ENCODE results near the gene IRF3. TPM values are rescaled to one million over a fixed set of nuclear protein-coding genes. Genes with fewer than 3 reads are reported as not detected.

Gene IRF3
- total and polyA plus RNA-seq, 10 of the 15 experiments (the other 5 are each of a cell fraction or from before 2014, with no cell fraction given) = 5.5 to 110 (median 63.4) TPM

GRCh38 chr19:49653466-49653806 lies 12.2 kb downstream of the IRF3 start:
- peaks cover 0 to 26% of the 10 kb centered on the region in 2 experiments; a peak in 3 of 4 replicates for H3K36me3 ChIP-seq (ENCODE audit: control insufficient read depth in 2 of 2, insufficient read depth in 2 of 2, low read length in 1 of 2)
- no peak overlapping the region for H3K27ac ChIP-seq (ENCODE audit: control insufficient read depth, insufficient read depth)
- H4K20me1 ChIP-seq (ENCODE audit: control insufficient read depth, insufficient read depth) = no peaks in the 10 kb centered on the region
- no peak overlapping the region for H2AFZ ChIP-seq (ENCODE audit: control insufficient read depth, low read depth, low read length)
- ChIA-PET RAD21 (ENCODE audit: unreplicated experiment) (no interaction called here), POLR2A (no interaction called here), CTCF (no interaction called here), SMC1A (ENCODE audit: uncharacterized antibody, unreplicated experiment) (no interaction called here)
- DNase-seq (ENCODE audit: low read depth, low spot score) = no peak
- 94% methylated on average over 13 of the region's 13 CpGs for WGBS (ENCODE audit: insufficient coverage, insufficient replicate concordance, low lambda C conversion rate, missing lambda C conversion rate)
- no peaks in the 10 kb centered on the region for H3K4me1 ChIP-seq (ENCODE audit: control insufficient read depth, insufficient read depth, low read length)
- TF ChIP-seq SMAD1 (IDR thresholded peaks at IDR 0.05; ENCODE audit: low read depth, partially characterized antibody) (no peak), HDAC2 (IDR thresholded peaks at IDR 0.05) (no peak), ZNF274 (IDR thresholded peaks at IDR 0.05; ENCODE audit: insufficient read depth, insufficient read length) (no peak), BHLHE40 (IDR thresholded peaks at IDR 0.05; ENCODE audit: borderline replicate concordance in 1 of 2, low read depth in 2 of 2, low read length in 1 of 2) (no peak), ZNF622 (IDR thresholded peaks at IDR 0.05) (no peak), ETV6 (conservative IDR thresholded peaks at IDR 0.05 in 1 of 2, IDR thresholded peaks at IDR 0.05 in 1 of 2; ENCODE audit: borderline replicate concordance in 1 of 2, low read depth in 1 of 2) (no peak), FOXK2 (IDR thresholded peaks at IDR 0.05) (no peak), BCL11A (IDR thresholded peaks at IDR 0.05; ENCODE audit: low read depth, low read length) (no peak), STAT1 (conservative IDR thresholded peaks at IDR 0.05) (no peak), PKNOX1 (IDR thresholded peaks at IDR 0.05) (no peak)
- TF ChIP-seq, protein P1, sequence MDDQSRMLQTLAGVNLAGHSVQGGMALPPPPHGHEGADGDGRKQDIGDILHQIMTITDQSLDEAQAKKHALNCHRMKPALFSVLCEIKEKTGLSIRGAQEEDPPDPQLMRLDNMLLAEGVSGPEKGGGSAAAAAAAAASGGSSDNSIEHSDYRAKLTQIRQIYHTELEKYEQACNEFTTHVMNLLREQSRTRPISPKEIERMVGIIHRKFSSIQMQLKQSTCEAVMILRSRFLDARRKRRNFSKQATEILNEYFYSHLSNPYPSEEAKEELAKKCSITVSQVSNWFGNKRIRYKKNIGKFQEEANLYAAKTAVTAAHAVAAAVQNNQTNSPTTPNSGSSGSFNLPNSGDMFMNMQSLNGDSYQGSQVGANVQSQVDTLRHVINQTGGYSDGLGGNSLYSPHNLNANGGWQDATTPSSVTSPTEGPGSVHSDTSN (IDR thresholded peaks at IDR 0.05; ENCODE audit: insufficient replicate concordance, low read depth, low read length) = no peak
- TF ChIP-seq, protein P2, sequence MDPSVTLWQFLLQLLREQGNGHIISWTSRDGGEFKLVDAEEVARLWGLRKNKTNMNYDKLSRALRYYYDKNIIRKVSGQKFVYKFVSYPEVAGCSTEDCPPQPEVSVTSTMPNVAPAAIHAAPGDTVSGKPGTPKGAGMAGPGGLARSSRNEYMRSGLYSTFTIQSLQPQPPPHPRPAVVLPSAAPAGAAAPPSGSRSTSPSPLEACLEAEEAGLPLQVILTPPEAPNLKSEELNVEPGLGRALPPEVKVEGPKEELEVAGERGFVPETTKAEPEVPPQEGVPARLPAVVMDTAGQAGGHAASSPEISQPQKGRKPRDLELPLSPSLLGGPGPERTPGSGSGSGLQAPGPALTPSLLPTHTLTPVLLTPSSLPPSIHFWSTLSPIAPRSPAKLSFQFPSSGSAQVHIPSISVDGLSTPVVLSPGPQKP (IDR thresholded peaks at IDR 0.05; ENCODE audit: low read depth, low read length) = no peak
- H3K9me3 ChIP-seq (replicated peaks; ENCODE audit: control insufficient read depth, insufficient read depth, low read length) = no peaks in the 10 kb centered on the region
- H3K9ac ChIP-seq (ENCODE audit: control insufficient read depth, insufficient read depth, low read length) = no peak overlapping the region
- H3K27me3 ChIP-seq (replicated peaks in 1 of 2; ENCODE audit: control insufficient read depth in 2 of 2, insufficient read depth in 2 of 2, low read length in 1 of 2) = no peaks in the 10 kb centered on the region
- no peak overlapping the region for H3K4me3 ChIP-seq
- no peak overlapping the region for H3K4me2 ChIP-seq (ENCODE audit: control insufficient read depth, insufficient read depth)
- no peak for FAIRE-seq
- ATAC-seq = no peak
- in situ Hi-C loops (cut with MboI) = no loop called here
- intact Hi-C loops (cut with micrococcal nuclease; ENCODE audit: unreplicated experiment) = no loop called here
- BruUV-seq (replicated peaks) = no TSS peak
- no peaks in the 10 kb centered on the region for H3K79me2 ChIP-seq (ENCODE audit: control insufficient read depth, insufficient read depth, low read length)
